Ectodermal cell (in vitro differentiated cells): ENCODE measurements around the gene PBX4.

Source experiments
- H3K27ac ChIP-seq: 2 replicates; pipeline ENCODE4 v1.7.0; 2013; ENCODE audit warnings: mild to moderate bottlenecking, low read depth, low read length; ENCODE audit not compliant: insufficient read depth, poor library complexity, severe bottlenecking
- H3K27me3 ChIP-seq: 2 replicates; pipeline ENCODE4 v1.7.0; 2013; ENCODE audit warnings: mild to moderate bottlenecking, low read length; ENCODE audit not compliant: insufficient read depth, control insufficient read depth, poor library complexity, severe bottlenecking
- H3K36me3 ChIP-seq: one replicate; pipeline ENCODE4 v1.7.0; 2013; ENCODE audit warnings: low read length; ENCODE audit not compliant: control insufficient read depth, insufficient read depth
- H3K4me1 ChIP-seq: one replicate; pipeline ENCODE4 v1.7.0; 2013; ENCODE audit warnings: low read length; ENCODE audit not compliant: control insufficient read depth, insufficient read depth
- H3K4me3 ChIP-seq: 2 replicates; pipeline ENCODE4 v1.7.0; 2013; ENCODE audit warnings: low read depth, low read length, control low read depth; ENCODE audit not compliant: insufficient read depth
- H3K9me3 ChIP-seq: 2 replicates; pipeline ENCODE4 v1.7.0; 2013; ENCODE audit warnings: mild to moderate bottlenecking, low read length, moderate library complexity; ENCODE audit not compliant: control insufficient read depth
- WGBS, 2 experiments: methylation state at CpG; one replicate each; pipeline ENCODE4 v1.1.7; 2013; ENCODE audit warnings: missing lambda C conversion rate in 2 of 2; 5-methylcytosine and 5-hydroxymethylcytosine counted together

Gene PBX4

DNA sequence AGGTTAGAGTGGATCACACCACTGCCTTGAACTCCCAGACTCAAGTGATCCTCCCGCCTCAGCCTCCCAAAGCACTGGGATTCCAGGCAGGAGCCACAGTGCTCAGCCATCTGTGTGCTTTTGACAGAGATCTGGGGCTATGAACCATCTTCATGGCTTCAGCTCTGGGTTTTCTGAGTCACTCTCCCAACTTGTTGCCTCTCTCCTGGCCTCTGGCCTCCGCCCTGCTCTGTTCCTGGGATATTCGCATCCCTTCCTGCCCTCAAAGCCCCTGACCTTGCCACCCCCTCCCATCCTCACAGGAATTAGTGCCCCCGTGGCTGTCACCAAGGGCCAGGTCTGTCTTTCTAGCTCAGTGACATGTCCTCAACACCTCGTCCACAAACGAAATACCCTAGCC lies 30.7 kb upstream of the PBX4 start:
- WGBS, 2 experiments, result 94 to 95% methylated on average over 6 of the region's 6 CpGs
- no peaks in the 10 kb centered on the region for H3K4me1 ChIP-seq
- no peaks in the 10 kb centered on the region for H3K27me3 ChIP-seq
- no peak overlapping the region for H3K27ac ChIP-seq
- no peak overlapping the region for H3K4me3 ChIP-seq
- peaks cover 60% of the 10 kb centered on the region for H3K36me3 ChIP-seq
- no peaks in the 10 kb centered on the region for H3K9me3 ChIP-seq

DNA sequence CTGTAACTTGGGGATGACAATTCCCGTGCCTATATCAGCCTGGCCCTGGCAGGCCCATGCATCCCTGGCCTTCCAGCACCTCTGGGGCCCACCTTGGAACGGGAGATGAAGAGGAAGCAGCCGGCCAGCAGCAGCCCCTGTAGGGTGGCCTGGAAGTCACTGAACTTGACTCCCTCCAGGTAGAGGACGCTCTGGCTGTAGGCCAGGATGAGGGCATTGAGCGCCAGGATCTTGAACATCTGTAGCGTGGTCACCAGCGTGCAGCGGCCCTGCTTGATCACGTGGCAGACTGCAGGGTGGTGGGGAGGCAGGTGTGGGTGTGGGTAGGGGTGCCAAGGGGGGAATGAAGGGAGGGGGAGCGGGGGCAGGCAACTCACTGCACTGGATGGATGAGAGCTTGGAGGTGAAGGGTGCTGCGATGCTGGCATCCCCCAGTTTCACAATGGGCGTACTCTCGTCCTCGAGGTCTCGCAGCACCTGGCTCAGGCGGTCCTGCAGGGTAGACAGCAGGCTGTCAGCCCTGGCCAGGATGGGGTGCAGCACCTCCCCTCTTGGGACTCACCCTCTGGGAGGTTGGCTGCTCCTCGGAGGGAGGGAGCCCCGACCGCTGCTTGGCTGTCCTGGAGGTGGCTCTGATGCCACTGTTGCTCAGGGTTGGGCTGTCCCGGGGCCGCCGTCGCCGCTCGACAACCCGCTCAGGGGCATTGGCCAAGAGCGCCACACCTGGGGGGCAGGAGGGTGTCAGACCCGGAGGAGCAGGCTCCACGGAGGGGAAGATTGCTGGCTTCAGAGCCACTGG lies 28.7 kb upstream of the PBX4 start:
- H3K27me3 ChIP-seq, result peaks cover 9% of the 10 kb centered on the region
- no peaks in the 10 kb centered on the region for H3K9me3 ChIP-seq
- H3K4me3 ChIP-seq, result no peak overlapping the region
- H3K4me1 ChIP-seq, result peaks cover 9% of the 10 kb centered on the region
- no peak overlapping the region for H3K27ac ChIP-seq
- peaks cover 46% of the 10 kb centered on the region for H3K36me3 ChIP-seq
- WGBS, 2 experiments, result 96% methylated on average over 29 of the region's 29 CpGs

DNA sequence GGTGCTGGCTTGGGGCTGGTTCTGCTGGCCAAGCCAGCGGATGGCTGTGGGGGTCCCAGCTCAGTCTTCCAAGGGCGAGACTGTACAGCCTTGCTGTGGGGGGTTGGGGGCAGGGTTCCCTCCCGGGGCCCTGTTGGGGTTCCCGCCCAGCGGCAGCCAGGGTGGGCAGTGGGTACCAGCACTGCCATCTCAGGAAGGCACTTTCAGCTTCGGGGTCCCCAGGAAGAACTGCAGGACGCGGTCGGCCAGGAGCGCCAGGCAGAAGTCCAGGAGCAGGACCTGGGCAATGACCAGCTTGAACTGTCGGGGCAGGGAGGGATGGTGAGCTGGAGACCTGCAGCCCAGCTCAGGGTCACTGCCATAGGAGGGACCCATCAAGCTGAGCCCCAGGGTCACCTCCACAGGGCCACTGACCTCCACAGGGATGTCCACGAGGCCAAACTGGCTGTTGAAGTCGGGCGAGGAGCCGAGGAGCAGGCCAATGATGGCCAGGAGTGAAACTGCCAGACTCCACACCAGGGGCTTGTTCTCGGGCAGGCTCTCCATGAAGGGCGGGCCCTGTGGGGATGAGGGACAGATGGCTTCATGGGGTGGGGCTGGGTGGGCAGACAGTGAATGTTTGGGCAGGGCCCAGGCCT lies 26.9 kb upstream of the PBX4 start:
- Histone ChIP-seq H3K4me1 (peaks cover 9% of the 10 kb centered on the region), H3K9me3 (no peaks in the 10 kb centered on the region), H3K27me3 (peaks cover 9% of the 10 kb centered on the region), H3K36me3 (peaks cover 28% of the 10 kb centered on the region), H3K27ac (no peak overlapping the region), H3K4me3 (no peak overlapping the region)
- WGBS, 2 experiments, result 96 to 97% methylated on average over 17 of the region's 17 CpGs

DNA sequence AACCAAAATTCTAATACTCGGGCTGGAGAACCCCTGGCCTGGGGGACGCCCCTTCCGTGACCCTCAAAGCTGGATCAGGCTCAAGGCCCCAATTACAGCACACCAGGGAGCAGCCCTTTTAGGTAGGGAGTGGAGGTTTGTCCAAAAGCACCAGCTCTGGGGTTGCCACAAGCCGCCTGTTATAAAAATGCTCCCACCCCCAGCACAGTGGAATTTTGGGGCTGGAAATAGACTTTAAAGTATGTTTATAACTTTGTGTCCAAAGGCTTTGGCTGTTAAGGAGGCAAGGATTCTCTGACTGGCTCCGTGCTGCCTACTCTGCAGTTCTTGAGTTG lies 25.5 kb upstream of the PBX4 start:
- Histone ChIP-seq H3K27me3 (peaks cover 9% of the 10 kb centered on the region), H3K36me3 (peaks cover 22% of the 10 kb centered on the region), H3K27ac (no peak overlapping the region), H3K4me1 (peaks cover 9% of the 10 kb centered on the region), H3K9me3 (no peaks in the 10 kb centered on the region), H3K4me3 (peak overlapping the region; percentile 79)
- WGBS, 2 experiments, result 56 to 65% methylated on average over 5 of the region's 5 CpGs

DNA sequence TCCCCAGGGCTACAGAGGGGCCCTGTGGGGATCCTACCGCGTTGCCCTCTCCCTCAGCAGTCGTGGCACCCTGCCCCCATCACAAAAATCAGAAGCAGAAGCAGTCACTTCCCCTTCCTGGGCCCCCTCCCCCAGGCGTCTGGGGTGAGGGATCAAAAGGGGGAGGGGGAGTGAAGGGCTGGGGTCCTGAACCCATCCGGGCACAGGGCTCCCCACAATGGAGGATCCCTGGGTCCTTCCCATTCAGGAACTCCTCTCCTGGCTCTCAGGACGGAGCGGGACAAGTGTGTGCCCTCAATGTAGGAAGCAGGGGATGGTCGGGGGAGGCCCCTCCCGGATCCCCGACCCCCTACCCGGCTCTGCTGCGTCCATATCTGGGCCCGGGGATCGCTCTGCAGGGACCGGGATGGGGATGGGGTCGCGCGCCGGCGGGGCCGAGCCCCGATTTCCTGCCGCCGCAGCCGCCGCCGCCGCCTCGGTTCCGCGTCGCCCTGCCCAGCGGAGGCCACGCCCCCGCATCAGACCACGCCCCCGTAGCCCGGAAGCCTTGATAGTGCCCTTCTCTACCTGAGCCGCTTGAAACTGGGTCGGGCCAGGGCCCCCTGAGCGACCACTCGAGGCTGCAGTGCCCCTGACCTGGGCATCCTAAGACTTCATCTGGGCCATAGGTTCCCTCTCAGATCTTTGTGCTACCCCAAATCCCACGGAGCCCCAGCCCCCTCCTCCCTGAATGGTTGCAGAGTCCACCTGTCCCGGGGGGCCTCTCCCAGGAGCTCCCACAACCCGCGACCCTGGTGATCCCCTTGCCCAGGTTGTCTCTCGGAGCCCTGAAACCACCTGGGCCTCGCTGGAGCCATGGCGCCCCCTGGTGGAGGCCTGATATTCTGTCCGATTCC lies 24.9 kb upstream of the PBX4 start, which contains the start of gene GMIP:
TSS of gene GMIP (minus strand) at position 500 of the 896 bp plus-strand sequence. CDS start at position 372, 128 bp downstream.
- Histone ChIP-seq H3K9me3 (no peaks in the 10 kb centered on the region), H3K27ac (peak within 1 kb of the TSS; percentile 69), H3K36me3 (peaks cover 22% of the 10 kb centered on the region), H3K4me1 (peaks cover 9% of the 10 kb centered on the region), H3K27me3 (peaks cover 9% of the 10 kb centered on the region), H3K4me3 (peak within 1 kb of the TSS; percentile 79)
- WGBS, 2 experiments, result 1% methylated on average over 50 of the region's 50 CpGs

DNA sequence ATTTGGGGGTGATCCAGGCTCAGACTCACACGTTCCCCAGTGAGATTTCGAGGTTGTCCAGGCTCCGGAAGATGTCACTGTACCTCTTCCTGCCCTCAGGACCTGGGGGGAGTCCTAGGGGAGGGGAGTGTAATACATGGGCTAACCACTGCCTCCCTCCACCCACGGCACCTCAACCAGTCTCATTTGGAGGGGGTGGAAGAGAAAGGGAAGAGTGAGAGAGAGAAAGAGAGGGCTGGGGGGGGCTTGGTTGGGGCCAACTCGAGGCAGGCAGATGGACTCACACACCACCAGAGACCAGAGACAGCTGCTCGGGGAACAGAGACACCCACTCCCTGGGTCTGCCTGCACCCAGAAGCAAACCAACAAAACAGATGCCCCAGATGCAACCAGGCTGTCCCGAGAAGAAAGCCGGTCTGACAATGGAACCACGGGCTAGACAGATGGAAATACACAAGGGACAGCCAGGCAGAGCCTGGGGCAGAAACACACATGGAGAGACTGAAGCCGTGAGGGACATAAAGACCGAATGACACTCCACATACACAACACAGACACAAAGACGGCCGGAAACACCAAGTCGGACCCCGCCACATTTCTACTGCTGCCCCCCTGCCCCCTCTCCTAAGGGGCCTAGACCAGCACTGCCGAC lies 24.1 kb upstream of the PBX4 start:
- 26 to 29% methylated on average over 15 to 16 of the region's 16 CpGs for WGBS, 2 experiments
- Histone ChIP-seq H3K27me3 (peaks cover 9% of the 10 kb centered on the region), H3K4me1 (peaks cover 9% of the 10 kb centered on the region), H3K4me3 (peak overlapping the region; percentile 79), H3K36me3 (peaks cover 20% of the 10 kb centered on the region), H3K9me3 (no peaks in the 10 kb centered on the region), H3K27ac (no peak overlapping the region)

DNA sequence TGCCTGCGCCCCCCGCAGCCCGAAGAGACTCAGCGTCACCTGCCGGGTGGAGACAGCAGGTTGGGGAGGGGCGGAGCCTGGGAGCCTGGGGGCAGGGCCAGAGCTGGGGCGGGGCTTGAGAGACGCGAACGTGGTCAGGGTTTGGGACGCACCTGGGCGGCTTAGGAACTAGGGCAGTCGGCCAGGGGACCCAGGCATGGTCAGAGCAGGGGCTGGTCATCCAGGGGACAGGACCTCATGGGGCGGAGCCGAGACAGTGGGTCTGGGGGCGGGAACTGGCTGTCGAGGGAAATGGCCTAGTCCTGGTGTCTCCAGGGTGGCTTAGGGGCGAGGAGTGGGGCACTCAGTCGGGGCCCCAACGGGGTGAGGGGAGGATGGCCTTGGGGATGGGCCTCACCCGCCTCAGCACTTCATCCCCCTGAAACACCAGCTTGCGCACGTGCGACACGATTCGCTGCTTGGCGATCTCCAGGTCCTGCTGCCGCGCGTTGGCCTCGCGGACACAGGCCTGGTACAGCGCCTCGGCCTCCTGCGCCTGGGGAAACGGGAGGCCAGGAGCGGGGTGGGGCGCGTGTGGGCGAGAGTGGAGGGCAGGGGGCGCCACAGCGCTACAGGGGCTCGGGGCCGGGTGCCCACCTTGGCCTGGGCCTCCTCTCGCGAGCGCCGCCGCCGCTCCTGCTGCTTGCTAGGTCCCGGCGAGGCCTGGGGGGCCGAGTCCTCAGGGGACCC lies 19.2 kb upstream of the PBX4 start:
- Histone ChIP-seq H3K4me3 (no peak overlapping the region), H3K36me3 (no peaks in the 10 kb centered on the region), H3K27me3 (peaks cover 5% of the 10 kb centered on the region), H3K27ac (no peak overlapping the region), H3K4me1 (peaks cover 3% of the 10 kb centered on the region), H3K9me3 (no peaks in the 10 kb centered on the region)
- 88 to 91% methylated on average over 53 of the region's 53 CpGs for WGBS, 2 experiments

DNA sequence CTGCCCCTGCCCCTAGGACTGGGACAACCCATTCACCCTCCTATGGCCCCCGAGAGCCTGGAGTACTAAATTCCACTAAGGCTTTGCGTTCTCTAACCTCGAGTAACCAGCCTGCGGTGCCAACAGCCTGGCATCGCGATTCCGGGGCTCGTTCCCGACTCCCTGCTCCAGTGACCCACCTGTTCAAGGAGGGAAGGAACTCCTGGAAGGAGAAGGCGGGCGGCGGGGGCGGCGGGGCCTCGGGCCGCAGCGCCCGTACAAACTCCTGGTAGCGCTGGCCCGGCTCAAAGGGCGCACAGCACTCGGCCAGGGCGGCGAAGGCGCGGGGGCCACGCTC lies 18.7 kb upstream of the PBX4 start:
- H3K4me3 ChIP-seq, result no peak overlapping the region
- H3K27me3 ChIP-seq, result no peaks in the 10 kb centered on the region
- H3K36me3 ChIP-seq, result no peaks in the 10 kb centered on the region
- no peaks in the 10 kb centered on the region for H3K4me1 ChIP-seq
- H3K9me3 ChIP-seq, result no peaks in the 10 kb centered on the region
- H3K27ac ChIP-seq, result no peak overlapping the region
- WGBS, 2 experiments, result 93 to 94% methylated on average over 27 of the region's 27 CpGs

DNA sequence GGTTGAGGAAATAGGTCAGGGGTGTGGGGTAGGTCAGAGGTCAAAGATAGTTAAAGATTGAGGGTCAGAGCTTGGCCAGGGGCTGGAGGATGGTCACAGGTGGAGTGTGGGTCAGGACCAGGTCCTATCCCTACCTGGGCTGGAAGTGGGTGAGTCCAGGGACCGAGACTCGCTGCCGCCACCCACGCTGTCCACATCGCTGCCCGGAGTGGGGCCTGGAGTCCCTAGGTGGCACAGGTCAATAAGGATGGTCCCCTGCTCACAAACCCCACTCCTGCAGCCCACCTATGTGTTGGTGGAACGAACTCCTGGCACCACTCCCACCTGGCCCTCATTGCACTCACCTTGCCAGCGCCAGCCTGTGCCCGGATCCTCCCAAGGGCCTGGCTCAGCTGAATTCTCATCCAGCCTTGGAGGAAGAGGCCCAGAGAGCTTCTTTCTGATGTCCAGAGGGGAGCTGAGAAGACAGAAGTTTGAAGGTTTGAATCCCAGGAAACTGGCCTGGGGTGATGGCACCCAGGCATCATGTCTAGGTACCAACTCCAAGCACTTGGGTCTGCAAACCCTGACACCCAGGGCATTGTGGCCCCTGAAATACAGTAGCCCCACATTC lies 18.2 kb upstream of the PBX4 start:
- 95 to 96% methylated on average over 9 of the region's 9 CpGs for whole genome bisulfite sequencing, 2 experiments
- no peaks in the 10 kb centered on the region for H3K36me3 ChIP-seq

More for the DNA sequence above, 18.2 kb upstream of the PBX4 start:
- Histone ChIP-seq H3K4me1 (no peaks in the 10 kb centered on the region), H3K4me3 (no peak overlapping the region), H3K27ac (no peak overlapping the region), H3K27me3 (no peaks in the 10 kb centered on the region), H3K9me3 (no peaks in the 10 kb centered on the region)
